MM.1S (cell line): ENCODE measurements around the gene RMDN3.

Experiments
- DNase-seq: peaks from one replicate; pipeline ENCODE4 v3.0.0-alpha.2; 2015
- H2AFZ ChIP-seq: fragments of 300-600 bp; sonication (generic); 2 replicates; pipeline ENCODE4 v1.6.0; 2016; ENCODE audit warnings: antibody characterized with exemption, low read length
- H3F3A ChIP-seq: fragments of 300-600 bp; sonication (generic); 2 replicates; pipeline ENCODE4 v1.6.1; 2016; ENCODE audit warnings: mild to moderate bottlenecking, antibody characterized with exemption, low read length, moderate library complexity, mixed read lengths; ENCODE audit not compliant: insufficient read depth
- H3K27ac ChIP-seq: fragments of 300-600 bp; sonication (generic); 2 replicates; pipeline ENCODE4 v1.5.1; 2016; ENCODE audit warnings: mild to moderate bottlenecking, low read length
- H3K27me3 ChIP-seq: fragments of 300-600 bp; sonication (generic); replicated peaks from 2 replicates; pipeline ENCODE4 v1.6.0; 2016; ENCODE audit warnings: low read length; ENCODE audit not compliant: insufficient read depth
- H3K36me3 ChIP-seq: fragments of 300-600 bp; sonication (generic); replicated peaks from 2 replicates; pipeline ENCODE4 v1.6.1; 2016; ENCODE audit warnings: mild to moderate bottlenecking, low read length, mixed read lengths; ENCODE audit not compliant: insufficient read depth
- H3K4me1 ChIP-seq: fragments of 300-600 bp; sonication (generic); 2 replicates; pipeline ENCODE4 v1.6.1; 2016; ENCODE audit warnings: low read length, mixed read lengths
- H3K4me2 ChIP-seq: fragments of 300-600 bp; sonication (generic); 2 replicates; pipeline ENCODE4 v1.6.0; 2016; ENCODE audit warnings: low read depth, low read length
- H3K4me3 ChIP-seq: fragments of 300-600 bp; sonication (generic); 2 replicates; pipeline ENCODE4 v1.5.1; 2016; ENCODE audit warnings: low read length, mixed read lengths
- H3K79me2 ChIP-seq: fragments of 300-600 bp; sonication (generic); 2 replicates; pipeline ENCODE4 v1.6.1; 2016; ENCODE audit warnings: mixed run types, low read length, mixed read lengths
- H3K9ac ChIP-seq: fragments of 300-600 bp; sonication (generic); 2 replicates; pipeline ENCODE4 v1.6.1; 2016; ENCODE audit warnings: low read length, mixed read lengths
- H3K9me2 ChIP-seq: fragments of 300-600 bp; sonication (generic); replicated peaks from 2 replicates; pipeline ENCODE4 v1.6.1; 2016; ENCODE audit warnings: mild to moderate bottlenecking, low read length, mixed read lengths; ENCODE audit not compliant: insufficient read depth
- H3K9me3 ChIP-seq: fragments of 300-600 bp; sonication (generic); replicated peaks from 2 replicates; pipeline ENCODE4 v1.6.1; 2016; ENCODE audit warnings: mild to moderate bottlenecking, low read length, mixed read lengths; ENCODE audit not compliant: insufficient read depth
- H4K20me1 ChIP-seq: fragments of 300-600 bp; sonication (generic); 2 replicates; pipeline ENCODE4 v1.6.1; 2016; ENCODE audit warnings: mild to moderate bottlenecking, low read length, moderate library complexity, mixed read lengths; ENCODE audit not compliant: insufficient read depth
- CTCF ChIP-seq: fragments of 300-600 bp; sonication (generic); IDR thresholded peaks from 2 replicates; pipeline ENCODE4 v1.5.1; 2016; ENCODE audit warnings: antibody characterized with exemption, low read length, mixed read lengths
- EZH2 ChIP-seq: fragments of 300-600 bp; sonication (generic); optimal IDR thresholded peaks from 2 replicates; pipeline ENCODE3; 2017; ENCODE audit warnings: low read depth, mild to moderate bottlenecking, antibody characterized with exemption, low read length, mixed read lengths
- EZH2phosphoT487 ChIP-seq: fragments of 300-600 bp; sonication (generic); IDR thresholded peaks from 2 replicates; pipeline ENCODE4 v1.6.1; 2018; ENCODE audit warnings: antibody characterized with exemption, low read length

RMDN3 gene

GRCh38 chr15:40789119-40789518, 34.1 kb upstream of the RMDN3 start:
- no peaks in the 10 kb centered on the region for H3K4me1 ChIP-seq
- no peaks in the 10 kb centered on the region for H4K20me1 ChIP-seq
- H3K9me2 ChIP-seq: no peaks in the 10 kb centered on the region
- no peak for DNase-seq
- no peak overlapping the region for H3K4me3 ChIP-seq
- no peak overlapping the region for H3K27ac ChIP-seq
- no peak overlapping the region for H2AFZ ChIP-seq
- H3K4me2 ChIP-seq: no peak overlapping the region
- no peaks in the 10 kb centered on the region for H3F3A ChIP-seq
- H3K79me2 ChIP-seq: peaks cover 5% of the 10 kb centered on the region; the same call in 1 of the 2 replicates
- no peaks in the 10 kb centered on the region for H3K9me3 ChIP-seq
- TF ChIP-seq EZH2phosphoT487 (no peak), CTCF (no peak), EZH2 (no peak)
- H3K36me3 ChIP-seq: no peaks in the 10 kb centered on the region
- H3K9ac ChIP-seq: no peak overlapping the region
- no peaks in the 10 kb centered on the region for H3K27me3 ChIP-seq

GRCh38 chr15:40787991-40788390, 32.9 kb upstream of the RMDN3 start:
- no peaks in the 10 kb centered on the region for H3K9me3 ChIP-seq
- H3K4me1 ChIP-seq: no peaks in the 10 kb centered on the region
- H3K27ac ChIP-seq: no peak overlapping the region
- no peak overlapping the region for H2AFZ ChIP-seq
- no peaks in the 10 kb centered on the region for H3K79me2 ChIP-seq
- H3K9ac ChIP-seq: no peak overlapping the region
- no peaks in the 10 kb centered on the region for H4K20me1 ChIP-seq
- H3F3A ChIP-seq: no peaks in the 10 kb centered on the region
- DNase-seq: no peak
- H3K4me3 ChIP-seq: no peak overlapping the region
- no peaks in the 10 kb centered on the region for H3K27me3 ChIP-seq
- TF ChIP-seq EZH2 (no peak), CTCF (no peak), EZH2phosphoT487 (no peak)
- no peak overlapping the region for H3K4me2 ChIP-seq
- H3K9me2 ChIP-seq: no peaks in the 10 kb centered on the region
- no peaks in the 10 kb centered on the region for H3K36me3 ChIP-seq

GRCh38 chr15:40787344-40787841, 32.3 kb upstream of the RMDN3 start:
- Histone ChIP-seq H3F3A (no peaks in the 10 kb centered on the region), H3K4me3 (no peak overlapping the region), H3K27me3 (no peaks in the 10 kb centered on the region), H3K9ac (no peak overlapping the region), H3K36me3 (no peaks in the 10 kb centered on the region), H2AFZ (no peak overlapping the region), H4K20me1 (no peaks in the 10 kb centered on the region), H3K9me3 (no peaks in the 10 kb centered on the region), H3K4me2 (no peak overlapping the region), H3K79me2 (no peaks in the 10 kb centered on the region), H3K4me1 (peaks cover 2% of the 10 kb centered on the region; the same call in 1 of the 2 replicates), H3K9me2 (no peaks in the 10 kb centered on the region), H3K27ac (no peak overlapping the region)
- TF ChIP-seq CTCF (no peak), EZH2phosphoT487 (no peak), EZH2 (no peak)
- DNase-seq: peak; percentile 17
